Measurements from ENCODE around the gene ANLN.
A peak's percentile ranks its signal among the peaks of the same experiment; 100 is the strongest.
"Not testable (repeated sequence)": the region's sequence is repeated elsewhere in the genome, so short reads cannot be mapped to it uniquely, and the experiment has no call there.

Gene ANLN

GRCh38 chr7:36409180-36409579 is 19.5 kb downstream of the ANLN start:
- no peak for DNase-seq

- no peak for DNase-seq
Observed at GRCh38 chr7:36415144-36415543, 25.5 kb downstream of the ANLN start.

DNA sequence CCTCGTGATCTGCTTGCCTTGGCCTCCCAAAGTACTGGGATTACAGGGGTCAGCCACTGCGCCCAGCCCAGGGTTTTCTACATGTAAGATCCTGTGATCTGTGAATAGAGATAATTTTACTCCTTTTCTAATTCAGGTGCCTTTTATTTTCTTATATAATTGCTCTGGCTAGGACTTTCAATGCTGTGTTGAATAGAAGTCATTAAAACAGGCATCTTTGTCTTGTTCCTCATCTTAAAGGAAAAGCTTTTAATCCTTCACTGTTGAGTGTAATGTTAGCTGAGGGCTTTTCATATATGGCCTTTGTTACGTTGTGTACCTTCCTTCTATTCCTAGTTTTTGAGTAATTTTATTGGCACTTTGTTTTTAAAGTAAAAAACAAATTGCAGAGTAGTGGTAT is 26.6 kb downstream of the ANLN start:
- no peak for DNase-seq

- no peak for DNase-seq
Observed at GRCh38 chr7:36420307-36420706, 30.6 kb downstream of the ANLN start.

DNA sequence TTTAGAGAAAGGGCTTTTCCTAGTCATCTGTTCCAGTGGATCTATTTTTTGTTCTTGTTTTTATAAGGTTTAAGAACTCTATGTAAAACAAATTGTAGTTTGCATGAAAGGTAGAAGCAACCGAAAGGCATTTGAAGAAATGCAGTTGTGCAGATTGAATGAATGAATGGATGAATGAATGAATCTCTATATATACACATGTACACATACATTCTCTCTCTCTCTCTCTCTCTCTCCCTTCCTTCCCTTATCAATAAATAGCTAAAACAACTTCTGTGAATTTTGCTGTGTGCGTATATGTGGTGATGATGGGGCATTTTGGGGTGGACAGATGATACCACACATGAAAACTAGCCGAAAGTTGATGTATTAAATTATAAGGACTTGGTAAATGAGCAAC is 32.4 kb downstream of the ANLN start:
- DNase-seq = no peak

DNA sequence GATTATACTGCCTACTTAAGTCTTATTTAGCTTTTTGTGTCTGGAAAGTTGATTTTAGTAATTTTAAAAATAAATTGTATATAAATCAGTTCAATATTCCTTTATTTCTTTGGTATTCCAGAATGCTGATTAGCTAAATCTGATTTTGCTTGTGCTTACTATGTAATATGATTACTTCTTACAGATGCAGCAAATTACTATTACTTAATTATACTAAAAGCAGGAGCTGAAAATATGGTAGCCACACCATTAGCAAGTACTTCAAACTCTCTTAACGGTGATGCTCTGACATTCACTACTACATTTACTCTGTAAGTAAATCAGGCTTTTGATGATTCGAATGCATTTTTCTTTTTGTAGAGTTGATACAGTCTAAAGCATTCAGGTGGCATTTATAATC is 34.0 kb downstream of the ANLN start:
- no peak for DNase-seq

GRCh38 chr7:36430186-36430585 is 40.5 kb downstream of the ANLN start:
- no peak for DNase-seq

GRCh38 chr7:36430881-36431280 is 41.2 kb downstream of the ANLN start:
- no peak for DNase-seq

GRCh38 chr7:36438211-36438610 is 48.5 kb downstream of the ANLN start:
- DNase-seq = no peak

- no peak for DNase-seq
Observed at GRCh38 chr7:36439624-36440023, 50.0 kb downstream of the ANLN start.

GRCh38 chr7:36440880-36441279 is 51.2 kb downstream of the ANLN start:
- peak in 1 of 2 experiments; percentile 3 for DNase-seq

DNA sequence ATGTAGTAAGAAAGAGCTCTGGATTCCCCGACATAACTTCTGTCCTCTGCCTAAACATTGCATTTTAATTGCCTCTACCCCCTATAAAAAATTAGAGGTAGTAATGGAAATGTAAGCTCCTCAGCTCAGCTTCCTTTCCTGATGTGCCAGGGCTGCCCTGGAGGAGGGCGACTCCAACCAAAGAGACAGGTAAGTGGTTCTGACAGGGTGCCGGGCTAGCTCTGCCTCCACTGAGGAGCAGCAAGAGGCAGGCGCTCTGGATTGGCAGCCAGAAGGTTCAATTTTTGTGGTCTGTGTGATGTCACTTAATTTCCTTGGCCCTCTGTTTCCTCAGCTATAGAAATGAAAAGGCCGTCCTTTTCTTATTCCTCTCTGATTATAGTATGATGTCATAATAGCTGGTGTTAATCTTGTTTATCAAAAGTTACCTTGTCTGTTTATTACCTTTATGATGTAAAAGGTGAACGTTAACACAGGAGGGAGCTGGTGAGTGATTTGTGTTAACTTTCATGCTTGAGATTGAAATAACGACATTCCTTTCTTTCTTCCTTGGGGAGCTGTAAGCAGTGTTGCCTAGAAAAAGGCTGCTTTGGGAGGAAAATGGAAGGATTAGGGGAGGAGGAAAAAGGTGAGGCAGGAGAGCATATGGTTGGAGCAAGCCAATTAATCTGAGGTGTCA is 51.8 kb downstream of the ANLN start:
- peak in 1 of 2 experiments; percentile 23 for DNase-seq

- no peak for DNase-seq
Observed at GRCh38 chr7:36448781-36449379, 59.2 kb downstream of the ANLN start.

DNA sequence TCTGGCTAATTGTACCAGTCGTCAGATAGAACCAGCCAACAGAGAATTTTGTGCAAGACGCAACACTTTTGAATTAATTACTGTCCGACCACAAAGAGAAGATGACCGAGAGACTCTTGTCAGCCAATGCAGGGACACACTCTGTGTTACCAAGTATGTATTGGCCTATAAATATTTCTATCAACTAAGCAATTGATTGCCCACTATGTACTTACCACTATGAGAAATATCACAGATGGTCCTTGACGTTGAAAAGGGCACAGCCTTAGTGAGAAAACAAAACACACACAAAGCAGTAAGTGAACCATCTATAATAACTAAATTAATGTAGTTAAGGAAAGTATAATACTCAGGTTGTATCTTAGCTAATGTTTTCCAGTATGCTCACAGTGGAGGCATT is 60.0 kb downstream of the ANLN start:
- DNase-seq = no peak

DNA sequence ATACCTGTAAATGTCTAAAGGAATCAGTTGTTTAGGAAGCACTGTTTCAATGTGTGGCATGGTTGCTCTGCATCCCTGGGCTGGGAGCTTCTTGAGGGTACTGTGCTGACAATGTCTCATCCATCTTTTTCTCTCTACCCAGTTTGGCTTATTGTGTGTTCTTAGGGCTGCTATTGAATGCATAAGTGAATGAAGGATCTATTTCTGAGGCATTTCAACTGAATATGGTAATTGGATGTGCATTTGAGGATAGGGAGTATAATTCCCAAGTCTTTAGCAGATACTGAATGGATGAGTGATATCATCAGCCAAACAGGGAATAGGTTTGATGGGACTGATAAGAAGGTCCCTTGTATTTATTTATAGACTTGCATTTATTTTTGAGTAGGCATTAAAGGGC is 64.1 kb downstream of the ANLN start:
- DNase-seq = no peak

- DNase-seq = no peak
Observed at GRCh38 chr7:36455646-36456045, 66.0 kb downstream of the ANLN start.

GRCh38 chr7:36456138-36456537 is 66.5 kb downstream of the ANLN start:
- DNase-seq = no peak

DNA sequence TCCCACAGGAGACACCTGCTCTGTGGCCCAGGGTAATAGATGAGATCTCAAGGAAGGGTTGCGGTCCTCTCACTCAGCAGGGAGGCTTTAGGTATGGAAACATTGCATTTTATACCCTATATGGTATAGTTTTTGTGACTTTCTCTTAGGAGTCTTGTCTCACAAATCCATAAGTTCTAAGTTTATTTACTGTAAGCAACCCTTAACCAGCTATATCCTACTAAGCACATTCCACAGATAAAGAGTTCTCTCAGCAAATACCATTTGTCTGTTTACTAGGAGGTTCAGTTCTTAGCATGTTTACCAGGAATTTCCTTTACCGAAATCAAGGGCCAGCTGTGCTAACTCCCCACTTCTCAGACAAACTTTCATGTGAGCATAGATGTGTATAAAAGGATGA is 66.9 kb downstream of the ANLN start:
- DNase-seq = no peak

GRCh38 chr7:36459236-36459960 is 69.7 kb downstream of the ANLN start:
- no peak for DNase-seq

DNA sequence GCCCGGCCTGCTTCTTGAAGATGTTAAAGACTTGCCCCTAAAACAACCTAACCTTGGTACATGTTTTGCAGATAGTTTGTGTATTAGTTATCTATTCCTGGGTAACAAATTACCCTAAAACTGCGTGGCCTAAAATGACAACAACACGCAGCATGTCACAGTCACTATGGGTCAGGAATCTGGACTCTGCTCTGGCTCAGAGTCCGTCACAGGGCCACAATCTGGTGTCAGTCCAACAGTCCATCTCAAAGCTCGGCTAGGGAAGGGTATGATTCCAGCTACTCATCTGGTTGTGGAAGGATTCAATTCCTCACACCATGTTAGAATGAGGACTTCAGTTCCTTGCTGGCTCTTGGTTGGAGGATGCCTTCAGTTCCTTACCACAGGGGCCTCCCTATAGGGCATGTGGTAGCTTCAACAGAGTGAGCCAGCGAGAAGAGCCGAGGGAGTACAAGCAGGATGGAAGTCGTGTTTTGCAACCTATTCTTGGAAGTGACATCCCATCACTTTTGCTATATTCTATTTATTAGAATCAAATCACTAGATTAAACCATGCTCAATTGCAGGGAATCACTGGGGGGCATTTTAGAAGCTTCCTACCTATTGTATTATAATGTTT is 71.3 kb downstream of the ANLN start:
- DNase-seq = no peak

DNA sequence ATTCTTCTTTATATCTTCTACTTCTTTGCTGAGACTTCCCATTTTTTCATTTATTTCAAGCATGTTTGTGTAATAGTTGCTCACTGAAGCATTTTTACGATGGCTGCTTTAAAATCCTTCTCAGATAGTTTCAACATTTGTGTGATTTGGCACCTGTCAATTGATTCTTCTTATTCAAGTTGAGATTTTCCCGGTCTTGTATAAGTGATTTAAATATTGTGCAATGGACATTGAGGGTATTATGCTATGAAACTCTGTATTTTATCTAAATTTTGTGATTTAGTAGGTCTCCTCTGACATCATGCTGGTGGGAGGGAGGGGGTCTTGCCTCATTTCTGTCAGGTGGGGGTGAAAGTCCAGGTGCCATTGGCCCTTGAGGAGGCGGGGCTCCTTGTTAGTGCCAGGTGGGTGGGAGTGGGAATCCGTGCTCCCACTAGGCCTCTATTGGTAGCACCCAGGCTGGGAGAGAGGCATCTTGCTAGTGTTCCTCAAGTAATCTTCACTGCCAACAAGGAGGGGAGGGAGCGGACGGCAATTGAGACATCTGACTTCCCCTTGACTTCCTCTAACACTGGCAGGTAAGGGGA is 73.0 kb downstream of the ANLN start:
- DNase-seq = no peak

DNA sequence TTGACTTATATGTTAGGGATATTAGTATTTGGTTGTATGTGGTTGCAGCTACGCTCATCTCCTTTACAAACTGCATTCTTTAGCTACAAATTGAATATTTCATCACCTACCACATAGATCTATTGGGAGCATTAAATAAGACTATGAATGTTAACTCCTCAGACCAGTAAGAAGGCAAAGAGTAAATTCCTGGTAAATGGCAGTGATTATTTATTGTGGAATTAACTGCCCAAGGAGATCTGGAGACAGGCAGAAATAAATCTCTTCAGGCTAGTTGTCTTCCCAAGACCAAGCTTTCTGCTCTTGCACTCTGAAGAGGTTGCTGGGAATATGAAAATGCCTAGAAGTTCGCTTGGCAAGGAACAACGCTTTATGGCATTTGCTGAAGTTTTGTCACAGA is 74.6 kb downstream of the ANLN start:
- no peak for DNase-seq

DNA sequence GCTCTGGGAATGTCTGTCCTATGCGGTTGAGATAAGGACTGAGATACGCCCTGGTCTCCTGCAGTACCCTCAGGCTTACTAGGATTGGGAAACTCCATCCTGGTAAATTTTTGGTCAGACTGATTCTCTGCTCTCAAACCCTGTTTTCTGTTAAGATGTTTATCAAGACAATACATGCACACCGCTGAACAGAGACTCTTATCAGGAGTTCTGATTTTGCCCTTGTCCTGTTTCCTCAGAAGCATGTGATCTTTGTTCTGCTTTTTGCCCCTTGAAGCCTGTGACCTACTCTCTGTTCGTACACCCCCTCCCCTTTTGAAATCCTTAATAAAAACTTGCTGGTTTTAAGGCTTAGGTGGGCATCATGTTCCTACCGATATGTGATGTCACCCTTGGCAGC is 76.3 kb downstream of the ANLN start:
- not testable (repeated sequence) for DNase-seq
